Activated CD4-positive, alpha-beta T cell treated with anti-CD3 and anti-CD28 coated beads, Interleukin-2, amount 50 U/mL, for 1 hour (primary cell): ENCODE results near the gene ANO7.

Experiments
- DNase-seq: peaks from one replicate; pipeline ENCODE4 v3.0.0-alpha.2; 2020

Gene ANO7

DNA sequence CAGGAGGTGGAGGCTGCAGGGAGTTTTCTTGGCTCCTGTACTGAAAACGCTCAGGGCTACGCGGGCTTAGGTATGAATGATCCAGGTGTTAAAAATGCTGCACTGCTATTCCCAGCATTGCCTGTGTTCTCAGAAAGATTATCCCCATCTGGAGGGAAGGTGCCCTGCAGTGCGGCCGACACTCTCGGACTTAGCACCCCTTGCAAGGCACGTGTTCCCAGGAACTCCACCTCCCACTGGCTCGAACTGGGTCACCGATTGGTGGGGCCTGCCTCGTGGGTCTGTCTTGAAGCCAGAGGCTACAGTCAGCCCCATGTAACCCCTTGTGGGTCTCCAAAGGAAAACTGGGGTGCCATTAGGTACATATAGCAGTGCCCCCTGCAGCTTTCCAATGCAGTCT, 25.7 kb downstream of the ANO7 start:
- no peak for DNase-seq

- DNase-seq: no peak
Observed at GRCh38 chr2:241214766-241215165, 26.3 kb downstream of the ANO7 start.

GRCh38 chr2:241215421-241215820, 26.9 kb downstream of the ANO7 start:
- no peak for DNase-seq

DNA sequence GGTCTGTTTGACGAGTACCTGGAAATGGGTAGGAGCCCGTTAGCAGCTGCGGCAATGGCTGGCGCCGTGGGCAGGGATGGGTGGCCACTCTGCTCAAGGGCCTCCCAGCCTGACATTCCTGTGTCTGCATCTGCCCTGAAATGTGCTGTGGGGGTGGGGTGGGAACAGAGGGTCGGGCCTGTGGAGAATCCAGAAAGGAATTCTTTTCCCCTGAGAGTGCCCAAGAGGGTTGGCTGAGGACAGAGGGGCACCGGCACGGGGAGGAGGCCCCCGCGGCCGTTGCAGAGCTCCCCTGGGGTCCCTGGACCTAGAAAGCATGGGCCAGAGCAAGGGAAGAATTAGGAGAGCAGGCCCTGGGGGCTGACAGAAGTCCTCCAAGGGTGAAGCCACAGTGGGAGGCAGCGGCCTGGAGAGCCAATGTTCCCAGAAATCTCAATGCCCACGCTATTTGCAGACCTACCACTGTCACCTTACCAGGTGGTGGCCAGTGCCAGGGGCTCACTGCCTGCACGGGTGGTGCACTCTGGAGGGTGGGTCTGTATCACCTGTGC, 27.8 kb downstream of the ANO7 start:
- no peak for DNase-seq

DNA sequence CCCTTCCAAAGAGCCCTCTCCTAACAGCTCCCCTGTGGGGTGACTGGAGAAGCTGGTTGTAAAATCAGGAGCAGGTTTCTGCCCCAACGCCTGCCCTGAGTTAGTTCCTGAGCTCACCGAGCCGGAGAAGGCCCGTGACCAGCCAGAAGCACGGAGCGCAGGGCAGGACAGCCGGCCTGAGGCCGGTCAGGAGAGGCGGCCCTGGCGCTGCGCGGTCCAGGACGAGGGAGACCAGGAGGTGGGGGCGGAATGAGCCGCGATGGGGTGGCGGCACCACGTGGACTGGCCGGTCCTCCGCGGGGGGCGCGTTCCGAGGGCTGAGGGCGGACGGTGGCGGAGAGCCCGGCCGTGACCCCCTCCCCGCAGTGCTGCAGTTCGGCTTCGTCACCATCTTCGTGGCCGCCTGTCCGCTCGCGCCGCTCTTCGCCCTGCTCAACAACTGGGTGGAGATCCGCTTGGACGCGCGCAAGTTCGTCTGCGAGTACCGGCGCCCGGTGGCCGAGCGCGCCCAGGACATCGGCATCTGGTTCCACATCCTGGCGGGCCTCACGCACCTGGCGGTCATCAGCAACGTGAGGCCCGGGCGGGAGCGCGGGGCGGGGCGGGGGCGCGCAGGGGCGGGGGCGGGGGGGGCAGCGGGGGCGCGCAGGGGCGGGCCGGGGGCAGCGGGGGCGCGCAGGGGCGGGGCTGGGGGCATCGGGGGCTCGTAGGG, 29.0 kb downstream of the ANO7 start:
- DNase-seq: peak; percentile 12

- DNase-seq: peak; percentile 27
Observed at GRCh38 chr2:241218131-241219029, 29.9 kb downstream of the ANO7 start.

DNA sequence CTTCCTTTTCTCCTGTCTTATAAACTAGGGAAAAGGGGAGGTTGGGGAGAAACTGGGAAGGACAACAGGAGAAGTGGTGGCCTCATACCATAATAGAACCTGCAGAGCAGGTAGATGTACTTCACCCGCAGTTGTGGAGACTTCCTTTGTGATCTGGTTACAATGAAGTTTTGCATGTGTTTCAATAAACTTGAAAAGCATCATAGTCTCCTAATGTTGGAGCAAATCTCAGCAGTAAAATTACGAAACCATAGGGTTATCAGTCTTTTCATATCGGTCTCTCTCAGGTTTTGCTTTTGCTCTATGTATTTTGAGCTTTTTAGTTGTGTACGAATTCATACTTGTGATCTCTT, 30.5 kb downstream of the ANO7 start:
- no peak for DNase-seq

GRCh38 chr2:241219856-241220356, 31.4 kb downstream of the ANO7 start:
- no peak for DNase-seq

DNA sequence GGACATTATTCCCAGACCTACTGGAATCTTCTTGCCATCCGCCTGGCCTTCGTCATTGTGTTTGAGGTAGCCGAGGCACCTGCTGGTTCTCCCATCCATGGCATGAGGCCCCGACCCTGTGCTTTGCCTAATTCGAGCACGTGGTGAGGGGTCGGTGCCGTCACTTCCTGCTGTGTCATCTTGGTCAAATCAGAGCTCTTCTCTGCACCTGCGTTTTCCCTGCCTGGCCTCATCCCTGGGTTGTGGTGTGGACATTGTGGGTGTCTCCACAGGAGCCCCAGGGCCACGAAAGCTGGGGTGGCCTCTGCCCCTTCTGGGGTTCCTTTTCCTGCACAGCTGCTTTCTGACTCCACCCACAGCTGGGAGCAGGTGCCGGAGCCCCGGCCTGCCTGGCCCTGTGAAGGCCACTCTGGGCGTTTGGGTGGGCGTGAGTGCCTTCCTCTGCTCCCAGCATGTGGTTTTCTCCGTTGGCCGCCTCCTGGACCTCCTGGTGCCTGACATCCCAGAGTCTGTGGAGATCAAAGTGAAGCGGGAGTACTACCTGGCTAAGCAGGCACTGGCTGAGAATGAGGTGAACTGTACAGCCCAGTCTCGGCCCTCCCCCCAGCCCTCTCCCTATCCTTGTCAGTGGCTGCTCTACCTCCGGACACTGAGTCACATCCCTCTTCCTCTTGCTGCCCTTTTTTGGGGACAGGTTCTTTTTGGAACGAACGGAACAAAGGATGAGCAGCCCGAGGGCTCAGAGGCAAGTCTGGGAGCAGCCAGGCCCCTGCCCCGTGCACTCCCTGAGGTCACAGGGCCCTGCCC, 34.9 kb downstream of the ANO7 start:
- DNase-seq: no peak

DNA sequence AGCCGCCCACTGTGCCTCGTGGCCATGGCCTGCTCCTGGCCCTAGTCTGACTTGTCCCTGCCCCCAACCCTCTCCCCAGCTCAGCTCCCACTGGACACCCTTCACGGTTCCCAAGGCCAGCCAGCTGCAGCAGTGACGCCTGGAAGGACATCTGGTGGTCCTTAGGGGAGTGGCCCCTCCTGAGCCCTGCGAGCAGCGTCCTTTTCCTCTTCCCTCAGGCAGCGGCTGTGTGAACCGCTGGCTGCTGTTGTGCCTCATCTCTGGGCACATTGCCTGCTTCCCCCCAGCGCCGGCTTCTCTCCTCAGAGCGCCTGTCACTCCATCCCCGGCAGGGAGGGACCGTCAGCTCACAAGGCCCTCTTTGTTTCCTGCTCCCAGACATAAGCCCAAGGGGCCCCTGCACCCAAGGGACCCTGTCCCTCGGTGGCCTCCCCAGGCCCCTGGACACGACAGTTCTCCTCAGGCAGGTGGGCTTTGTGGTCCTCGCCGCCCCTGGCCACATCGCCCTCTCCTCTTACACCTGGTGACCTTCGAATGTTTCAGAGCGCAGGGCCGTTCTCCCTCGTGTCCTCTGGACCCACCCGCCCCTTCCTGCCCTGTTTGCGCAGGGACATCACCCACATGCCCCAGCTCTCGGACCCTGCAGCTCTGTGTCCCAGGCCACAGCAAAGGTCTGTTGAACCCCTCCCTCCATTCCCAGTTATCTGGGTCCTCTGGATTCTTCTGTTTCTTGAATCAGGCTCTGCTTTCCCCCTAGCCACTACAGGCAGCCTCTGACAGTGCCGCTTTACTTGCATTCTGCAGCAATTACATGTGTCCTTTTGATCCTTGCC, 35.8 kb downstream of the ANO7 start:
- DNase-seq: no peak

- no peak for DNase-seq
Observed at GRCh38 chr2:241224851-241225438, 36.5 kb downstream of the ANO7 start.

DNA sequence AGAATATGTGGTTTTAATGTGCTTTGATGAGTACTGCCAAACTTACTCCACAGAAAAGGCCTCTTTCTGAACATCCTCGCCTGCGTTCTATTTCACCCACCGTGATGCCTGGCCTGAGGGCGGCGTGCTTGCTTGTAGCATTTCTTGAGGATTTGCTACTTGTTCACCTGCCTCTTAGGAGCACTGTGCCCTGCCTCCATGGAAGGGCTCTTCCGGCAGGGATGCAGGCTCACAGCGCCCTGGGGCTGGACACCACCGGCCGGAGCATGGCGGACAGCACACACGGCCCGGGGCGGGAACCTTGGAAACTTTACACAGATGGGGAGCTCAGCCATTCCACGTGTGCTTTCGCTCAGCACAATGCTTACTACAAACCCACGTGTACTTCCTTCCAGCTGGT, 37.1 kb downstream of the ANO7 start:
- DNase-seq: no peak

DNA sequence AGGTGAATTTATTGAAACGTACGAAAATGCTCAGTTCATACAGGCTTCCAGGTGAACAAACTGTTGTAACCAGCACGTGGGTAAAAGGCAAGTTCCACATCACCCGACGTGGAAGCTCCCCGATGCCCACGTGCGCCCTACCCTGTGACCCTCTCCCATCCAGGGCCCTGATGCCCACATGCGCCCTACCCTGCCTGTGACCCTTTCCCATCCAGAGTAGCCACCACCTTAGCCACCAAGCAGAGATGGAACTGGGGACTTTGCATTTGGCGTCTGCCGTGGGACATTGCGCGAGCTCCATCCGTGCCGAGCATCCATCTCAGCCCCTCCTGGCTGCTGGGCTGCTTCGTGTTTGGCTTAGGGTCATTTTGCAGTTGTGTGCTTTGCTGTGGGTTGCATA, 37.5 kb downstream of the ANO7 start:
- DNase-seq: no peak

DNA sequence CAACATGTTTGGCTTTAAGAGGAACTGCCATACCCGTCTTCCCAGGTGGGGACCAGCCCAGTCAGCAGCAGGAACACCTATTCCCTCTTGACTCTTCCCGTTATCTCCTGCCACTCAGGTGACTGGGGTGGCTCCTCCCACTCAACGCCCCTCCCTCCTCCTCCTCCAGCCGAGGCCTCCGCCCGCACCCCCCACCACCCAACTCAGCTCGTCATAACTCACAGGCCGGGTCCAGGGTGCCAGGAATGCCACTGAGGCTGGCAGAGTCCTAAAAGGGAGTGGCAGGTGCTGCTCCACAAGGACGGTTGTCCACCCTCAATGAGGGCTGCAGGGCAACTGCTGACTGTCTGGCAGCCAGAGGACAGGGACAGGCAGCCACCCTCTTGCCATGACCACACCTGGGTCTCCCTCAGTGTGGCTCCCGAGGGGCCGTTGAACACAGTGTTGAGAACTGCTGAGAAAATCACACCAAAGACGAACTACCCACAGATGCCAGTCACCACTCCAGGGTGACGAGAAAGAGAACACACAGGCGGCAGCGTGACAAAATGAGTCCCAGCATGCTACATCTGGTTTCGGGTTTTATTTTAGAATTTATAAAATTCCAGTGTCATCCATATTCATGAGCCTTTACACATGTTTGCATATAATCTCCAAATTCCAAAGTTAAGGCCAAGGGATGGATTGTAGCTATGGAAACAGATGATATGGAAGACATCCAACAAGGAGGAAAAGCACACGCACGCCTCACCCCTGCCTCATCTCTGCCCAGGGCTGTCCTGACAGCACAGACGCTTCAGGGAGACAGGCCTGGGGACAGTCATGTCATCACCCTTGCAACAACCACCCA, 38.5 kb downstream of the ANO7 start:
- DNase-seq: no peak

DNA sequence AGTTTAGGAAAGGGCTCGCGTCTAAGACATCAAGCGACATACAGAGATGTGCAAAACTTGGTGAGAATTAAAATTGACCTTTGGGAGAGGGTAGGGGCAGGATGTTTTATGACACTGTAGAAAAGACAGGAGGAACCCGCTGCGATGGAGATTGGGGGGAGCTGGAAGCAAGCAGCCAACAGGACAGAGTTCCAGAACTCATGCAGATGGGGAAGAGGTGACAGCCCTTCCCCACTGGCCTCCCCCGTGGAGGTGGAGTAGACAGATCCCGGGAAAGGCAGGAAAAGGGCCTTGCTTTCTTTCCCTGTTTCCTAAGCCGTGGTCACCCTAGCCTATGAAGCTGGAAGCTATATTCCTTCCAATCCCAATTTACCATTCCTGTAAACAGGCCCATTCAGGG, 39.1 kb downstream of the ANO7 start:
- DNase-seq: no peak

DNA sequence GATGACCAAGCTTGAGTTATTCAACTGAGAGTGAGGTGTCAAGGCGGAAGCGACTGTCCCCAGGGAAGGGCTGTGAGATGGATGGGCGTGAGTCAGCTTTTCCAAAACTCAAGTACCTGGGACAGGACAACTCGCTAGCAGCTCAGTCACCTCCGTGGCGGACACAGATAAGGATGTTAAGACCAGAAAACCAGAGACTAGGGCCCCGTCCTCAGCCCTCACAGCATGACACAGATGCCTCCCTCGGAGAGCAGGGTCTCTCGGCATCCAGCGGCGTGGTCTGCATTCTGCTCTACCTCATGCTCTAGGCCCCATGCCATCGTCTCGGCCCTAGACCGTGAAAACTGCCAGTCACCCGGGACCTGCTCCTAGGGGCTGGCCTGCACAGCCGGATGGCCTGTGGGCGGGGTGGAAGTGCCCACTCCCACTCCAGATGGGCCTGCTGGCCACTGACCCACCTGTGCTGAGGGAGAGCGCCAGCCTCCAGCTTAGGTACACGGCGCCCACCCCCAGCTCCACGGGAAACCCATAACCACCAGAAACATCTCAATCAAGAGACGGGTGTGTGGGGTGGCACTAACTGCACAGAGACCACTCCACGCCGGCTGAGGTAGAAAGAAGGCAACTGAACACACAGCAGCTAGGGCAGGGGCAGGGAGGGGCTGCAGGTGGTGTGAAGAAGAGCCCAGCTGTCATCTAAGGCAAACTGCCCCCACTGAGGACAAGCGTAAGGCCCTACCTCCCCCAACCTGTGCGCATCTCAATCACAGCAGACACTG, 39.8 kb downstream of the ANO7 start:
- no peak for DNase-seq

DNA sequence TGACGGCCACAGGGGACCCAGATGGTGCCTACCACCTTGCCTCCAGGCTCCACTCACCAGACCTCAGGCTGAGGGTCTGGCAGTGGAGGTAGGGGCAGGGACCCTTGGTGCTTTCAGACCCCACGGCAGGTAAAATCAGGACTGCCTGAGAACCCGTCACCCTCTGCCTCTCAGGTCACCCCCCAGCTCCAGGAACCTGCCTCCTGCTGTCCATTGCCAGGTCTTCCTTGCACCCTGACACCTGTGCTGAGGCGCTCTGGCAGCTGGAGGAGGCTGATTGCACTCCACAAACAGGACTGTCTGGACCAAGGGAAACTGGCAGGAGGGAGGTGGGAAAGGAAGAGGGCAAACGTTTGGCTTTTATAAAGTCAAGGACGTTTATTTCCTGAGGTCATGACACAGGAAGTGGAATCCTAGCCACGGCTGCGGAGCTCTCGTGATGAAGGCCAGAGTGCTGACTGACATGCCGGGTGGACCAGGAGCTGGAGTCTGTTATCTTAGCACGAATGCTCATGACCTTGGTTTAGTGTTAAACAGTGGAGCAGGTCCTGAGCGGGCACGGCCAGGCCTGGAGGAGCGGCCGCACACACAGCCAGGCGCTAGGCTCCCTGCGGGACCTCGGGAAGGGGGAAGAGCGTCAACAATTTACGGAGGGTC, 40.5 kb downstream of the ANO7 start:
- no peak for DNase-seq

- DNase-seq: no peak
Observed at GRCh38 chr2:241229563-241230401, 41.3 kb downstream of the ANO7 start.
